ENCODE results near the gene KLK13. TPM values are rescaled to one million over a fixed set of nuclear protein-coding genes. Genes with fewer than 3 reads are reported as not detected.

KLK13 gene
- total and polyA plus RNA-seq, 5 donors: 0.20 TPM; not detected in 4

GRCh38 chr19:51079481-51080110 lies 14.7 kb upstream of the KLK13 start:
- DNase-seq: peak; percentile 64 to 87 (median 75)
- H3K27ac ChIP-seq (ENCODE audit: low read length): no peak overlapping the region
- intact Hi-C loops (cut with DNase I): no loop called here
- H3K4me1 ChIP-seq (ENCODE audit: control insufficient read depth, insufficient read depth, low read length): no peaks in the 10 kb centered on the region
- H3K27me3 ChIP-seq (ENCODE audit: control insufficient read depth, insufficient read depth): no peaks in the 10 kb centered on the region
- H3K4me3 ChIP-seq (ENCODE audit: low read length): no peak overlapping the region
- ATAC-seq: peak; percentile 59 to 61
- no peaks in the 10 kb centered on the region for H3K9me3 ChIP-seq (ENCODE audit: control insufficient read depth, low read length)
- WGBS: 67% methylated on average over 27 of the region's 27 CpGs

- no peak for ATAC-seq
- no peaks in the 10 kb centered on the region for H3K27me3 ChIP-seq (ENCODE audit: control insufficient read depth, insufficient read depth)
- intact Hi-C loops (cut with DNase I): no loop called here
Measured at GRCh38 chr19:51078731-51079130, 13.8 kb upstream of the KLK13 start.

GRCh38 chr19:51078104-51078503 lies 13.2 kb upstream of the KLK13 start:
- H3K4me3 ChIP-seq (ENCODE audit: low read length): no peak overlapping the region
- H3K27ac ChIP-seq (ENCODE audit: low read length): no peak overlapping the region
- H3K4me1 ChIP-seq (ENCODE audit: control insufficient read depth, insufficient read depth, low read length): no peaks in the 10 kb centered on the region
- no peaks in the 10 kb centered on the region for H3K27me3 ChIP-seq (ENCODE audit: control insufficient read depth, insufficient read depth)
- H3K9me3 ChIP-seq (ENCODE audit: control insufficient read depth, low read length): no peaks in the 10 kb centered on the region
- WGBS: 72% methylated on average over 6 of the region's 6 CpGs
- DNase-seq (no peak), ATAC-seq (no peak)
- intact Hi-C loops (cut with DNase I): no loop called here

More at GRCh38 chr19:51078731-51079130, 13.8 kb upstream of the KLK13 start:
- WGBS: 91% methylated on average over 6 of the region's 6 CpGs
- H3K4me3 ChIP-seq (ENCODE audit: low read length): no peak overlapping the region
- no peak overlapping the region for H3K27ac ChIP-seq (ENCODE audit: low read length)
- H3K9me3 ChIP-seq (ENCODE audit: control insufficient read depth, low read length): no peaks in the 10 kb centered on the region
- no peak for DNase-seq
- no peaks in the 10 kb centered on the region for H3K4me1 ChIP-seq (ENCODE audit: control insufficient read depth, insufficient read depth, low read length)

- no peak for DNase-seq
- WGBS: 79% methylated on average over 14 of the region's 14 CpGs
- intact Hi-C loops (cut with DNase I): no loop called here
- H3K27me3 ChIP-seq (ENCODE audit: control insufficient read depth, insufficient read depth): no peaks in the 10 kb centered on the region
- H3K27ac ChIP-seq (ENCODE audit: low read length): no peak overlapping the region
- no peaks in the 10 kb centered on the region for H3K4me1 ChIP-seq (ENCODE audit: control insufficient read depth, insufficient read depth, low read length)
- H3K4me3 ChIP-seq (ENCODE audit: low read length): no peak overlapping the region
- no peaks in the 10 kb centered on the region for H3K9me3 ChIP-seq (ENCODE audit: control insufficient read depth, low read length)
- no peak for ATAC-seq
Measured at GRCh38 chr19:51076631-51077213, 11.8 kb upstream of the KLK13 start.

- Histone ChIP-seq H3K27me3 (ENCODE audit: control insufficient read depth, insufficient read depth) (no peaks in the 10 kb centered on the region), H3K9me3 (ENCODE audit: control insufficient read depth, low read length) (no peaks in the 10 kb centered on the region), H3K27ac (ENCODE audit: low read length) (no peak overlapping the region), H3K4me1 (ENCODE audit: control insufficient read depth, insufficient read depth, low read length) (no peaks in the 10 kb centered on the region), H3K4me3 (ENCODE audit: low read length) (no peak overlapping the region)
- ATAC-seq (no peak), DNase-seq (no peak)
- WGBS: 90% methylated on average over 5 of the region's 5 CpGs
- intact Hi-C loops (cut with DNase I): no loop called here
Measured at GRCh38 chr19:51075998-51076397, 11.1 kb upstream of the KLK13 start.

GRCh38 chr19:51071095-51071405 lies 6.2 kb upstream of the KLK13 start:
- Histone ChIP-seq H3K27ac (ENCODE audit: low read length) (no peak overlapping the region), H3K4me3 (ENCODE audit: low read length) (no peak overlapping the region), H3K27me3 (ENCODE audit: control insufficient read depth, insufficient read depth) (no peaks in the 10 kb centered on the region), H3K9me3 (ENCODE audit: control insufficient read depth, low read length) (no peaks in the 10 kb centered on the region), H3K4me1 (ENCODE audit: control insufficient read depth, insufficient read depth, low read length) (no peaks in the 10 kb centered on the region)
- no peak for ATAC-seq
- 72% methylated on average over 4 of the region's 4 CpGs for WGBS
- intact Hi-C loops (cut with DNase I): no loop called here
- DNase-seq: no peak

GRCh38 chr19:51070334-51071094 lies 5.6 kb upstream of the KLK13 start:
- H3K27me3 ChIP-seq (ENCODE audit: control insufficient read depth, insufficient read depth): no peaks in the 10 kb centered on the region

GRCh38 chr19:51066393-51067186 lies 1.7 kb upstream of the KLK13 start:
- H3K27me3 ChIP-seq (ENCODE audit: control insufficient read depth, insufficient read depth): no peaks in the 10 kb centered on the region
- ATAC-seq: no peak
- no peak overlapping the region for H3K4me3 ChIP-seq (ENCODE audit: low read length)
- no peak overlapping the region for H3K27ac ChIP-seq (ENCODE audit: low read length)
- no peak for DNase-seq
- peaks cover 3% of the 10 kb centered on the region for H3K4me1 ChIP-seq (ENCODE audit: control insufficient read depth, insufficient read depth, low read length)
- WGBS: 58% methylated on average over 7 of the region's 7 CpGs
- H3K9me3 ChIP-seq (ENCODE audit: control insufficient read depth, low read length): no peaks in the 10 kb centered on the region
- intact Hi-C loops (cut with DNase I): no loop called here

More at GRCh38 chr19:51070334-51071094, 5.6 kb upstream of the KLK13 start:
- intact Hi-C loops (cut with DNase I): no loop called here
- Histone ChIP-seq H3K4me1 (ENCODE audit: control insufficient read depth, insufficient read depth, low read length) (no peaks in the 10 kb centered on the region), H3K9me3 (ENCODE audit: control insufficient read depth, low read length) (no peaks in the 10 kb centered on the region), H3K27ac (ENCODE audit: low read length) (no peak overlapping the region), H3K4me3 (ENCODE audit: low read length) (no peak overlapping the region)
- DNase-seq: no peak
- 81% methylated on average over 5 of the region's 5 CpGs for WGBS
- no peak for ATAC-seq

- WGBS: 12% methylated on average over 25 of the region's 25 CpGs
- no peaks in the 10 kb centered on the region for H3K27me3 ChIP-seq (ENCODE audit: control insufficient read depth, insufficient read depth)
- H3K9me3 ChIP-seq (ENCODE audit: control insufficient read depth, low read length): no peaks in the 10 kb centered on the region
- H3K4me3 ChIP-seq (ENCODE audit: low read length): peak overlapping the region; percentile 27
- ATAC-seq (peak; percentile 30 to 45), DNase-seq (no peak)
- intact Hi-C loops (cut with DNase I): no loop called here
- peaks cover 3% of the 10 kb centered on the region for H3K4me1 ChIP-seq (ENCODE audit: control insufficient read depth, insufficient read depth, low read length)
- H3K27ac ChIP-seq (ENCODE audit: low read length): no peak overlapping the region
Measured at GRCh38 chr19:51065221-51065960, 499 bp upstream of the KLK13 start.

- 92% methylated on average over 7 of the region's 7 CpGs for WGBS
- no peak overlapping the region for H3K4me3 ChIP-seq (ENCODE audit: low read length)
- DNase-seq (no peak), ATAC-seq (no peak)
- peaks cover 3% of the 10 kb centered on the region for H3K4me1 ChIP-seq (ENCODE audit: control insufficient read depth, insufficient read depth, low read length)
- no peak overlapping the region for H3K27ac ChIP-seq (ENCODE audit: low read length)
- intact Hi-C loops (cut with DNase I): no loop called here
- no peaks in the 10 kb centered on the region for H3K9me3 ChIP-seq (ENCODE audit: control insufficient read depth, low read length)
- H3K27me3 ChIP-seq (ENCODE audit: control insufficient read depth, insufficient read depth): no peaks in the 10 kb centered on the region
Measured at GRCh38 chr19:51063664-51064063, 1.2 kb downstream of the KLK13 start.

All from right cardiac atrium (tissue), 5 donors.